GM18508 (cell line): ENCODE results near the gene KPNA2.
A peak's percentile ranks its signal among the peaks of the same experiment; 100 is the strongest.
"Not testable (repeated sequence)": the region's sequence is repeated elsewhere in the genome, so short reads cannot be mapped to it uniquely, and the experiment has no call there.

ENCODE experiments used
- ATAC-seq: cut with Tn5 transposase; IDR thresholded peaks from one replicate; pipeline ENCODE4 v1.9.1; 2021; ENCODE audit warnings: moderate number of reproducible peaks; ENCODE audit not compliant: insufficient read depth, unreplicated experiment

The KPNA2 gene

DNA sequence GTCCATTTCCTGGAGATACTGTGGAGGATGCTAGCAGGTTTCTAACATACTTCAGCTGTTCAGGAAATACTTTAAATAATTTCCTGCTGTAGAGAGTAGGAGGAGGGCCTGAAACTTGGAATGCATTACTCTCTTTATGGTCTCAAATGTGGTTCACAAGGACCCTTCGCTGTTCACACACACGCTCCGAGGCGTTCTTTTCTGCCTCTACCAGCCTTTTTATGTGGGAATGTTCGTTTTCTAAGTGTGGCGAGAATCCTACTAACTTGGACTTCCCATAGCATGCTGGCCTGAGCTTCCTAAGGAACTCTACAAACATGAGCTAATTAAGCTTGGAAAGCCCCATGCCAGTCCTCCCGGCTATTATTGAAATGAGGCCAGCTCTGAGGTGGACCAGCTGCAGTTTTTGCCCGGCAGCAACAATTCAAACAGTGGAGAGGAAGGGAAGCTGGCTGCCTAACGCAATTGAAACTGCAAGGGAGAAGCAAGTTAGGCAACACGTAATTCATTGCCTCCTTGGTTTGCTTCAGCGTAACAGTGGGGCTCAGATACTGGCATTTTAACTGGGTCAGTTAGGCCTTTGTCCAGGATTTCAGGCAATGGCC lies 18.9 kb downstream of the KPNA2 start:
- ATAC-seq: no peak

DNA sequence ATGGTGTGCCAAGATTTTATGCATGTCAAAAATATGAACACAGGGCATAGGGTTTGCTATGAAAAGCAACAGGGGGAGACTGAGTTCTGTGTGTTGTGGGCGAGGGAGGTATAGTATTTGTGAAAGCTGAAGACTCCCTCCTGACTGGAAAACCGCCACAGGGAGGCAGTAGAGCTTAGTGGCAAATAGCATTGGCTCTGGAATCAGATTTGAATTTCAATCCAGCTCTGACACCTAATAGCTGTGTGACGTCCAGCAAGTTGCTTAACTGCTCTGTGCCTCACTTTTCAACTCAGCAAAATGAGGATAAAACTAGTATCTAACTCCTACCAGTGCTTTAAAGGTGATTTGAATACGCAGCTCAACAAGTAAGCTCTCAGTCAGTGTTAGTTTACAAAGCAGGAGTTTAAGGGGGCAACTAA lies 22.0 kb downstream of the KPNA2 start:
- ATAC-seq: no peak

DNA sequence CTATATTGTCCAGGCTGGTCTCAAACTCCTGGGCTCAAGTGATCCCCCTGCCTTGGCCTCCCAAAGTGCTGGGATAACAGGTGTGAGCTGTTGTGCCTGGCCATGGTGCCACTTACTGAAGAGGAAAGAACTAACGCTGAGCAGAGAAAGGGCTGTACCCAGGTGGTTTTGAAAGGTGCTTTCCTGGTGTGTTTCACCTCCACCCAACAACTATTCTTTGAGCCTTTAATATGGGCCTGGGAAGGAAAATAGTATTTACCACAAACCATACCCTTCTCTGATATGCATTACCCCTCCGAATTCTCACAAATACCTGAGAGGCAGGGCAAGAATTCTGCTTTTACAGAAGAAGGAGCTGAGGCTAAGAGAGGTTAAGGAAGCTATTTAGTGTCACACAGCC lies 24.8 kb downstream of the KPNA2 start:
- ATAC-seq: no peak

DNA sequence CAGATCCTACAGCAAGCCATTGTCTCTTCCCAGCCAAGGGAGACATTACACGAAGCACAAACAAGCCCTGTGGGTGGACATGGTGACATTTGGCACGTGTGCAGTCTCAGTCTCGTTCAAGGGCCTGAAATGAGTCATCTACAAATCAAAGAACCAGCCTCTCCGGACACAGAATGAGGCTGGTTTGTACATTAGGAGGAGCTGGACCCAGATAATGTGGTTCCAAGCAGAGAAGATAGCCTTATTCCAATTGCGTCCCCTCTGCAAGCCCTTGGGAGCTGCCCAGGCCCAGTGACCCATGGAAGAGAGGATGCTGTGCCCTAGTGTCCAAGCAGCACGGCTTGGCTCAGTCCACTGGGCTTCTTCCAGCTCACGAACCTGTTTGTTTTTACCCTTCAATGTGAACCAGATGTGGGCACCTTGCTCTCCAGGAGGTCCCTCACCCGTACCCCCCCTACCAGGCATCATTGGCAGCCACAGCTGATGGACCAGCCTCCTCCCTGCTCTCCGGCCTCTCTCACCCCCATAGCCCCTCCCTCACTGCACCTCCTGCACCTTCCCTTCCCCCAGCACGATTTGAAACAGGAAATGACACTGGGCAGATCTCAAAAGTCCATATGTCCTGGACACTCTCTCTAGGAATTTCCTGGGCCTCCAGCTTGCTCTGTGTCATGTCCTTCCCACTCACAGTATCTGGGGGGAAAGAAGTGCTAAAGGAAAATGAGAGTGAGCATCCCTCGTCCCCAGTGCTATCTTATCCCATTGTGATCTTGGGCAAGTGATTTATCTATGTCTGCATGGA lies 26.2 kb downstream of the KPNA2 start:
- ATAC-seq: no peak

DNA sequence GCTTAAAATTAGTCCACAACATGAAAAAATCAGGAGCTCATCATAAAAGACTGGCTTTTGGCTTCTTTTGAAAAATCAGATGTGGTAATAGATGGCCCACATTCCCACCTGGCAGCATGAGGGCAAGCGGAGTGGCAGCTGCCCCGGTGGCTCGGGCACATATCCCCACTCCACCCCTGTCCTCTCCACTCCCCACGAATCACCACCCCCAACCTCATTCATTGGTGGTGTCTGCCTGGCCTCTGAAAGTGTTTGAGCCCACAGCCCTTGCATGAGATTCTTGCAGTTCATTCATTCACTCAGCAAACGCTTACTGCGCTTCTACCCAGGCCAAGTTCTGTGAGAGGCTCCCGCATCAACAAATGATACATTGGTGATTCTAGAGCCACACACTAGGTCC lies 29.8 kb downstream of the KPNA2 start:
- ATAC-seq: not testable (repeated sequence)

DNA sequence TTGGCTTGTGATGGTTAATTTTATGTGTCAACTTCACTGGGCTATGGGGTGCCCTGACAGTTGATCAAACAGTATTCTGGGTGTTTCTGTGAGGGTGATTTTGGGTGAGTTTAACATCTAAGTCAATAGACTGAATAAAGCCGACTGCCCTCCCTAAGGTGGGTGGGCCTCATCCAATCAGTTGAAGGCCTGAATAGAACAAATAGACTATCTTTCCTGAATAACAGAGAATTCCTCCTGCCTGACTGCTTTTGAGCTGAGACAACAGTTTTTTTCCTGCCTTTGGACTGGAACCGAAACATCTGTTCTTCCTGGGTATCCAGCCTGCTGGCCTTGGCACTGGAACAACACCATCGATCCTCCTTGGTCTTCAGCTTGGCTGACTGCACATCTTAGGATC lies 33.0 kb downstream of the KPNA2 start:
- ATAC-seq: not testable (repeated sequence)

DNA sequence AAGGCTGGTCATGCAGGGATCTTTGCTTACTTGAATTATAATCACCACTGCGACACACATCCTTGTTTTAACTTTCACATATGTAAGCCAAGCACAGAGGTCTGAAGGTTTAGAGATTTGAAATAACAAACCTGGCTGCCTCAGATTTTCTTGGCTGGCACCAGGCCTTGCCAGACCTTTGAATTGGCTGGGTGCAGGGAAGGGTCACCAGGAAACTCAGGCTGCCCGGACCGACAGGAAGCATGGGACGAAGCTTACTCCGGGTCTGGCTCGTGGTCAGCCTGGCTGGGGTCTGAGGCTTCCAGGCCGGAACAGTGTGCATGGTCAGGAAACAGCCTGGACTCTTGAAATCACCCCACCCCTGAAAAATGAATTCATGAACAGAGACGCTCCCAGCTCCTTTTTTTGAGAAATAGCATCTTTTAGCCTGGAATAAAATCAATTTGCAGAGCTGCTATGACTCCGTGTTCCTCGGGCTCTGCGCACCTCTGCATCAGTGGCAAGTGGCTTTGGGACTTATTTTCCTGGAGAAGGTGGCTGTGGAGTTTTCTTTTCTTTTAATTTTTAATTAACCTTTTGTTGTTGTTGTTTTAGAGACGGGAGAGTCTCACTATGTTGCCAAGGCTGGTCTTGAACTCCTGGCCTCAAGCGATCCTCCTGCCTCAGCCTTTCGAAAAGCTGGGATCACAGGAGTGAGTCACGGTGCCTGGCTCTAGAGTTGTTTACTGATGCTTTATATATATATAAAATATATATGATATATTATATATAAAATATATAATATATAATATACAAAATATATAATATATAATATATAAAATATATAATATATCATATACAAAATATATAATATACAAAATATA lies 35.3 kb downstream of the KPNA2 start:
- ATAC-seq: not testable (repeated sequence)

DNA sequence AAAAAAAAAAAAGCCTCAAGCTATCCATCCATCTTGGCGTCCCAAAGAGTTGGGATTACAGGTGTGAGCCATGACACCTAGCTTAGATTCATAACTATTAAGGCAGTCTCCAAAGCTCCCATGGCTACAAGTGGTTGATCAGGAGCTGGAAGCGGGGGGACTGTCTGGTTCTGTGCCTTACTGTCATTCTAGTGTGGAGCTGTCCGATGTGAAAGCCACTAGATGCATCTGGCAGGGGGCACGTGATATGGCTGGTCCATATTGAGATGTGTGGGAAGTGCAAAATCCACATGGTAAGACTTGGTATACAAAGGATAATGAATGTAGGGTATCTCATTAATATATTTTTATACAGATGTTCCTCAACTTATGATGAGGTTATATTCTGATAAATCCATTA lies 38.7 kb downstream of the KPNA2 start:
- ATAC-seq: no peak

DNA sequence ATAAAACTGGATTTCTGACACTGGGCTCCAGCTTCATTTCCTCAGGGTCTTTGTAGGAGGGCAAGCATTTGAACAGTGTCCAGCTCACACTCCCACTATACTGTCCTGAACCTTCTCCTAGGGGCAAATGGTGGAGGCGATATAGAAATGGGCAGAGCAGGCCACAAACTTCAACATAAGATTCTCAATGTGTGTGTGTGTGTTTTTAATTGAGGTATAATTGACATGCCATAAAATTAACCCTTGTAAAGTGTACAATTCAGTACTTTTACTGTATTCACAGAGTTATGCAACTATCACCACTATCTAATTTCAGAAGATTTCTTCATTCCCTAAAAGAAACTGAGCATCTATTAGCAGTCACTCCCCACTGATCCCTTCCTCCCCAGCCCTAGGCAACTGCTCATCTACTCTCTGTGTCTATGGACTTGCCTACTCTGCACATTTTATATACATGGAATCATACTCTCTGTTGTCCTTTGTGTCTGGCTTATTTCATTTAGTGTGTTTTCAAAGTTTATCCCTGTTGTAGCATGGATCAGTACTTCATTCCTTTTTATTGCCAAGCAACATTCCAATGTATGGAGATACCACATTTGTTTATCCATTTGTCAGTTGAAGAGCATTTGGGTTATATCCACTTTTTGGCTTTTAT lies 40.5 kb downstream of the KPNA2 start:
- not testable (repeated sequence) for ATAC-seq

DNA sequence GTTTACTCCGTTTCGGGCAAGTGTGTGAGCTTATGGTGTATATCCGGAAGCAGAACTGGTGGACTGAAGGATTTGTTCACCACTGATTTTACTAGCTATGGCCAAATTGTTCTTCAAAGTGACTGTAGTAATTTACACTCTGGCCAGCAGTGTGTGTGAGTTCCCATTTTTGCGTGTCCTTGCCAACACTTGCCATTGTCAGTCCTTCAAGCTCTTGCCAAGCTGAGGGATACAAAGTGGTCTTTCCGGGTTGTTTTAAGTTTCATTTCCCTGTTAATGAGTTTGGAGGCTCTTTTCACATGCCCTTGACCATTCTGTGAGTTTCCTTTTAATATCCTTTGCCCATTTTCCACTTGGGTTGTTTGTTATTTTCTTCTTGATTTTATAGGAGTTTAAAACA lies 42.0 kb downstream of the KPNA2 start:
- not testable (repeated sequence) for ATAC-seq

DNA sequence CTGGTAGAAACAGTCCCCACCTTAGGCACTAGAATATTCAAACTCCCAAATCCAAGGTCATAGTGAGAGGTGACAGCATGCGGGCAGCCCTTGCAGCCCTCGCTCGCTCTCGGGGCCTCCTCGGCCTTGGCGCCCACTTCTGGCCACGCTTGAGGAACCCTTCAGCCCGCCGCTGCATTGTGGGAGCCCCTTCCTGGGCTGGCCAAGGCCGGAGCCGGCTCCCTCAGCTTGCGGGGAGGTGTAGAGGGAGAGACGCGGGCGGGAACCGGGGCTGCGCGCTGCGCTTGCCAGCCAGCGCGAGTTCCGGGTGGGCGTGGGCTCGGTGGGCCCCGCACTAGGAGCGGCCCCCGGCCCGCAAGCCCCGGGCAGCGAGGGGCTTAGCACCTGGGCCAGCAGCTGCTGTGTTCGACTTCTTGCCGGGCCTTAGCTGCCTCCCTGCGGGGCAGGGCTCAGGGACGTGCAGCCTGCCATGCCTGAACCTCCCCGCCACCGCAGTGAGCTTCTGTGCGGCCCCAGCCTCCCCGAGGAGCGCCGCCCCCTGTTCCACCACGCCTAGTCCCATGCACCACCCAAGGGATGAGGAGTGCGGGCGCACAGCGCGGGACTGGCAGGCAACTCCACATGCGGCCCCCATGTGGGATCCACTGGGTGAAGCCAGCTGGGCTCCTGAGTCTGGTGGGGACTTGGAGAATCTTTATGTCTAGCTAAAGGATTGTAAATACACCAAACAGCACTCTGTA lies 45.0 kb downstream of the KPNA2 start:
- ATAC-seq: no peak

DNA sequence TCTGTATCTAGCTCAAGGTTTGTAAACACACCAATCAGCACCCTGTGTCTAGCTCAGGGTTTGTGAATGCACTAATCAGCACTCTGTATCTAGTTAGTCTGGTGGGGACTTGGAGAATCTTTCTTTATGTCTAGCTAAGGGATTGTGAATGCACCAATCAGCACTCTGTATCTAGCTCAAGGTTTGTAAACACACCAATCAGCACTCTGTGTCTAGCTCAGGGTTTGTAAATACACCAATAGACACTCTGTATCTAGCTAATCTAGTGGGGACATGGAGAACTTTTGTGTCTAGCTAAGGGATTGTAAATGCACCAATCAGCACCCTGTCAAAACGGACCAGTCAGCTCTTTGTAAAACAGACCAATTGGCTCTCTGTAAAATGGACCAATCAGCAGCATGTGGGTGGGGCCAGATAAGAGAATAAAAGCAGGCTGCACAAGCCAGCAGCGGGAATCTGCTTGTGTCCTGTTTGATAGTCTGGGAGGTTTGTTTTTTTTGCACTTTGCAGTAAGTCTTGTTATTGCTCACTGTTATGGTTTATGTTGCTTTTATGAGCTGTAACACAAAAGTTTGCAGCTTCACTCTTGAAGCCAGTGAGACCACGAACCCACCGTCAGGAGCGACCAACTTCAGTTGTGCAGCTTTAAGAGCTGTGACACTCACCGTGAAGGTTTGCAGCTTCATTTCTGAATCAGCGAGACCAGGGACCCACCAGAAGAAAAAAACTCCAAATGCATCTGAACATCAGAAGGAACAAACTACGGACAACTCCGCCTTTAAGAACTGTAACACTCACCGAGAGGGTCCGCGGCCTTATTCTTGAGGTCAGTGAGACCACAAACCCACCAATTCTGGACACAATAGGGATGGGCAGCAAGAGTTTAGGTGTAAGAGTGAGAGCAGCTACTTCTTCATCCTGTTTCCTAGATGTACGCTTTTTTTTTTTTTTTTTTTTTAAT lies 46.0 kb downstream of the KPNA2 start:
- ATAC-seq: not testable (repeated sequence)

DNA sequence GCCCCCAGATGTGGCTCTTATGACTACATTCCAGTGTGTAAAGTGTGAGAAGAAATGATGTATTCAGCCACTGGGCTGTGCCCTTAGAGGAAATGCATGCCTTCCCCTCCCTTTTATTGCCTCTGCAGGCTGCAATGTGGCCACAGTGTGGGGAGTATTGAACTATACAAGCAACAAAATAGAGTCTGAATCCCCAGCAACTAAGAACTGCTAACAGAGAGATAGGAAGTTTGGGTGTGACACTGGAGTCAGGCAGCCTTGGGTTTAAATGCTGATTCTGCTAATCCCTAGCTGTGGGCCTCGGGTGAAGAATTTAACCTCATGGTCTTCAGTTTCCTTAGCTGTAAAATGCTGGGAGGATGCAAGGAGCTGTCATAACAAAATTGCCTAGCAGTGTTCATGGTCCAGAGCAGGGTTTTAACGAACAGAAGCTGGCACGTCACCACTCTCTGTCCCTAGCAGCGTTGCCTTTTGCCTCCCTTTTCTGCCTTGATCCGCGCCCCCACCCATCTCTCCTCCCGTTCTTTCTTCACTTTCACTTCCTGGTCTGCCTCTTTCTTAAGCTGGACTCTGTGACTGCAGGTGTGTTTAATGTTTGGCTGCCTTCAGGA lies 50.3 kb downstream of the KPNA2 start:
- ATAC-seq: no peak

DNA sequence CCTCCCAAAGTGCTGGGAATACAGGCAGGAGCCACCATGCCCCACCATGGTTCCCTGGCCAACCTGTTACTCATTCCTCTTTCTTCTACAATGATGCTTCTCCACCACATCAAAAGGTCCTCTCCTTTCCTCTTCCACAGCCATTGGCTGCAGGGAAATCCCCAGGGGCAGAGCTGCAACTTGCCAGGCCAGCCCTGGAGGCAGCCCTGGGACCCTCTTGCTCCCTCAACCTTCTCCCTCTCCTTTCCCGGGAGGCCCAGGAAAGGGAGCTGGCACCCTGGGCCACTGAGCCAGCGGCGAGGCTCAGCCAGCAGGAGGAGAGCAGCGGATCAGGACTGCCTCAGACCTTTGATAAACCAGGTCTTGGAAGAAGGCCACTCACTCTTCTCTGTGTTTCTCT lies 51.1 kb downstream of the KPNA2 start:
- not testable (repeated sequence) for ATAC-seq

DNA sequence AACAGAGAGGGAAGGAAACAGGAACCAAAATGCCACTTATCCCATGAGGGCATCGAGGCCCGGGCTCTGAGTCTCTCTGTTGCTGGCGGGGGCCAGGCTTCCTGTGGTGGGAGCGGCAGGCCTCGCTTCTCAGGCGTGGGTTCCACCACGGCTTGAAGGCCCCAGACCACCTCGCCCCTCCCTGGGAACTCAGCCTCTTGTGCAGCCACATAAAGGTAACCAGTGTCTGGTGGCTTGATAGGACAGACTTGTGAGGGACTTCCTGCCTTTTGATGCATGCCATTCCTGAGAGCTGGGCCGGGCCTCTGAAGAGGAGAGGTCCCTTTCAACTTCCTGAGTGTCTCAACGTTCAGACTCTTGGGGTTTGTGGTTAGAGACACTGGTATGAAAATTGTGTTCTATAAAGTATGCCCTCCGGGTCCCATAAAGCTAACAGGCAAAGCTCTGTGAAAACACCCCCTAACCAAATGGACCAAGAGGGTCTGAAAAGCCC lies 51.6 kb downstream of the KPNA2 start:
- ATAC-seq: peak; percentile 47

DNA sequence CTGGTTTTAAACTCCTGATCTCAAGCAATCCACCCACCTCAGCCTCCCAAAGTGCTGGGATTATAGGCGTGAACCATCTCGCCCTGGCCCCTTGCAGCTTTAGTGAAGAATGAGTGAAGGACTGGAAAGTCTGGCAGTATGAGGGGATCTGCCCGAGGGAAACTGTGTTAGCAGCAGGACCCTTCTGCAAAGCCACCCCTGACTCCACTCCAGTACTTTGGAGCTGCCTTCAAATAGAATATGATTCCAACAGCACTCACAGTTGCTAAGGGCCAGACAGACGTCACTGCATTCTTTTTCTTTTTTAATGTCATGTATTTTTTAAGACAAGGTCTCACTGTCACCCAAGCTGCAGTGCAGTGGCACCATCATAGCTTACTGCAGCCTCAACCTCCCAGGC lies 52.3 kb downstream of the KPNA2 start:
- ATAC-seq: no peak

DNA sequence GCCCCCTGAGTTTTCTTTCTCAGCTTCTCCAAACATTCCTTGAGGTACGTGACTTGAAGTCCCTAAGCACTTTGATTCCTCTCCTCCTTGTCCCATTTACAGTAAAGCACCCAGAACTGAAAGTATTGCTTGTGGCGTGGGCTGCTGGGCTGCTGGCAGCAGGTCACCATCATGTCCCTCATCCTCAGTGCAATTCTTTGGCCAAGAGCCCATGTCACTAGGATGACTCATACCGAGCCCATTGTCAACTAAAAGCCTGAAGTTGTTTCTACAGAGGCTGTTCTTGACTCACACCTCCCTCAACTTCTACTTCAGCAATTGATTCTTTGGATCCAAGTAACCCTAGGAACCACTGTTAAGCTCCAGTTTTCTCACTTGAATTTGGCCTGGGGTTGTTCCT lies 54.3 kb downstream of the KPNA2 start:
- no peak for ATAC-seq

DNA sequence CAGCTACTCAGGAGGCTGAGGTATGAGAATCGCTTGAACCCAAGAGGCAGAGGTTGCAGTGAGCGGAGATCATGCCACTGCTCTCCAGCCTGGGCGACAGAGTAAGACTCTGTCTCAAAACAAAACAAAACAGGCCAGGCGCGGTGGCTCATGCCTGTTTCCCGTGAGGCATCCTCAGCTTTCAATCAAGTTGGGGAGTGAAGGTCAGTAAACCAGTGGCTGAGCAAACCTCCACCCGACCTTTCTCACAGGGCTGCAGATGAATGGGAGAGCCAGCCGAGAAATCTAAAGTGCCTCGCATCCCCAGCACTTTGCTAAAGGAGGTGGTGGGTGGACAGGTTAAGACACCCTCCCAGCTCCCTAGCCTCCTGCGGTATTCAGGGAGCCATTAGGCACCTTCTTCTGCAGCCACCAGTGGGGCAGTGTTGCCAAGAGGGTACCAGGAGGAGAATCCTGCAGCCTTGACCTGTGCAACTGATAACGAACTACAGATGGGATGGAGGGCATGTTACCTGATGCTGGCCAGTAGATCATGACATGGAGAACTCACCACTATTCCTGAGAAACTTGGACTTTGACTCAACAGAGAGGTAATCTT lies 59.0 kb downstream of the KPNA2 start:
- ATAC-seq: no peak
